ENCODE measurements around the gene PI4KB.

DNA sequence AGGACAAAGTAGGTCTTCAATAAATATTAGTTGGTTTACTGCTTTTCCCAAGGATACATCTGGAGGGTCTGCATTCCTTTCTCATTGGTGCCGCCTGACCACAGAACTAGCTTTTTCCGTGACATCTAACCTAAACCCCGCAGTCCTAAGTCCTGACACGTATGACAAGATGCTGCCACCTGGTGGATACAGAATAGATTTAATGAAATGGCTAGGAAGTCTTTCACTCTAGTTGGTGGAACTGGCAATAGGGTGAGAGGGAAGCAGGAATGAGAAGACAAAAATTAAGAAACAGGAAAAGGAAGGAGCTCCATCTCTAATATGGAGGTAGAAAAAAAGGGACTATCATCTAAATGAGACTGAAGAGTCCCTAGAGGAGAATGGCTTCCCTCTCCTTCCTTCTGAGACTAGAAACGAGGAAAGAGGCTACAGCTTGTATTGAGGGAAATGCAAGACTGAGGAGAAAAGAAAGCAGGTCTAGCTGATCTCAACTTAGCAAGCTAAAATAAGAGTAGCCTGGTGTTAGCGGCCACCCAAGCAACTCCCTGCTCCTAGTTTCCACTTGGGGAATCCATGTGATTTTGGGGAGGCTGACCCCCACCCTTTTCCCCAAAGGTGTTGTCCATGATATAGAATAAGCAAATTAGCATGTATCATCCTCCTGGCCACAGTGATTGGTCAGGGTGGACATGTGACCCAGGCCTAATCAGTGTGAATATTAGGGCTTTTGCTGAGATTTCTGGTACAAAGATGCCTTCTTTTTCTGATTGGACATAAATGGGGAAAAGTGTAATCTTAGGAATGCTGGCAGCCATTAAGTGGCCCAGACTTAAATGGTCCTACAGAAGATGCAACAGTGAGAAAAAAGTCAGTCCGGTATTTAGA, 13.9 kb upstream of the PI4KB start:
- TF ChIP-seq CTCF (IDR thresholded peaks at IDR 0.05; ENCODE audit: low read depth, low read length, missing input control) (peak; percentile 70), HNF4G (IDR thresholded peaks at IDR 0.05) (peak; percentile 55), RAD21 (IDR thresholded peaks at IDR 0.05) (peak; percentile 96), ATF3 (IDR thresholded peaks at IDR 0.05) (no peak), HNF4A (conservative IDR thresholded peaks at IDR 0.05) (peak; percentile 80), YY1 (IDR thresholded peaks at IDR 0.05) (peak; percentile 30), FOXA1 (IDR thresholded peaks at IDR 0.05) (peak; percentile 11), RXRA (IDR thresholded peaks at IDR 0.05) (peak; percentile 36 to 41), JUND (IDR thresholded peaks at IDR 0.05) (peak in 1 of 2 donors; percentile 20), GABPA (IDR thresholded peaks at IDR 0.05 in 1 of 2, conservative IDR thresholded peaks at IDR 0.05 in 1 of 2) (no peak), ZBTB33 (IDR thresholded peaks at IDR 0.05) (no peak)
- TF ChIP-seq, protein P1, sequence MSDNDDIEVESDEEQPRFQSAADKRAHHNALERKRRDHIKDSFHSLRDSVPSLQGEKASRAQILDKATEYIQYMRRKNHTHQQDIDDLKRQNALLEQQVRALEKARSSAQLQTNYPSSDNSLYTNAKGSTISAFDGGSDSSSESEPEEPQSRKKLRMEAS (IDR thresholded peaks at IDR 0.05): no peak
- TF ChIP-seq, protein P2, sequence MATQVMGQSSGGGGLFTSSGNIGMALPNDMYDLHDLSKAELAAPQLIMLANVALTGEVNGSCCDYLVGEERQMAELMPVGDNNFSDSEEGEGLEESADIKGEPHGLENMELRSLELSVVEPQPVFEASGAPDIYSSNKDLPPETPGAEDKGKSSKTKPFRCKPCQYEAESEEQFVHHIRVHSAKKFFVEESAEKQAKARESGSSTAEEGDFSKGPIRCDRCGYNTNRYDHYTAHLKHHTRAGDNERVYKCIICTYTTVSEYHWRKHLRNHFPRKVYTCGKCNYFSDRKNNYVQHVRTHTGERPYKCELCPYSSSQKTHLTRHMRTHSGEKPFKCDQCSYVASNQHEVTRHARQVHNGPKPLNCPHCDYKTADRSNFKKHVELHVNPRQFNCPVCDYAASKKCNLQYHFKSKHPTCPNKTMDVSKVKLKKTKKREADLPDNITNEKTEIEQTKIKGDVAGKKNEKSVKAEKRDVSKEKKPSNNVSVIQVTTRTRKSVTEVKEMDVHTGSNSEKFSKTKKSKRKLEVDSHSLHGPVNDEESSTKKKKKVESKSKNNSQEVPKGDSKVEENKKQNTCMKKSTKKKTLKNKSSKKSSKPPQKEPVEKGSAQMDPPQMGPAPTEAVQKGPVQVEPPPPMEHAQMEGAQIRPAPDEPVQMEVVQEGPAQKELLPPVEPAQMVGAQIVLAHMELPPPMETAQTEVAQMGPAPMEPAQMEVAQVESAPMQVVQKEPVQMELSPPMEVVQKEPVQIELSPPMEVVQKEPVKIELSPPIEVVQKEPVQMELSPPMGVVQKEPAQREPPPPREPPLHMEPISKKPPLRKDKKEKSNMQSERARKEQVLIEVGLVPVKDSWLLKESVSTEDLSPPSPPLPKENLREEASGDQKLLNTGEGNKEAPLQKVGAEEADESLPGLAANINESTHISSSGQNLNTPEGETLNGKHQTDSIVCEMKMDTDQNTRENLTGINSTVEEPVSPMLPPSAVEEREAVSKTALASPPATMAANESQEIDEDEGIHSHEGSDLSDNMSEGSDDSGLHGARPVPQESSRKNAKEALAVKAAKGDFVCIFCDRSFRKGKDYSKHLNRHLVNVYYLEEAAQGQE (IDR thresholded peaks at IDR 0.05): no peak
